HT-29 (cell line): Measurements from ENCODE around the gene NCK2. TPM values are rescaled to one million over a fixed set of nuclear protein-coding genes. Genes with fewer than 3 reads are reported as not detected.
"Not testable (repeated sequence)": the region's sequence is repeated elsewhere in the genome, so short reads cannot be mapped to it uniquely, and the experiment has no call there.

Experiments
- DNase-seq: peaks from one replicate; pipeline ENCODE4 v3.0.0-alpha.2; 2015; ENCODE audit warnings: low spot score
- total RNA-seq: library from RNA; depleted of rRNA; stranded (reverse); fragments of >200 nt; shearing (Covaris generic); gene quantifications from 2 replicates; pipeline ENCODE4 v1.2.3, GENCODE V29; 2014

The NCK2 gene
- total RNA-seq, 1 experiment from 2014 or later, result 31.2 TPM

GRCh38 chr2:105754994-105755393 is 10.3 kb downstream of the NCK2 start:
- no peak for DNase-seq

GRCh38 chr2:105755895-105756294 is 11.2 kb downstream of the NCK2 start:
- no peak for DNase-seq

- DNase-seq, result no peak
These were observed 11.7 kb downstream of the NCK2 start for GRCh38 chr2:105756435-105756834.

- DNase-seq, result not testable (repeated sequence)
These were observed 12.2 kb downstream of the NCK2 start for GRCh38 chr2:105756865-105757264.

- no peak for DNase-seq
These were observed 12.7 kb downstream of the NCK2 start for GRCh38 chr2:105757433-105757832.

- no peak for DNase-seq
These were observed 15.5 kb downstream of the NCK2 start for GRCh38 chr2:105760191-105760590.

- no peak for DNase-seq
These were observed 16.1 kb downstream of the NCK2 start for GRCh38 chr2:105760639-105761337.

GRCh38 chr2:105761931-105762515 is 17.3 kb downstream of the NCK2 start:
- DNase-seq, result no peak

GRCh38 chr2:105763076-105763475 is 18.4 kb downstream of the NCK2 start:
- DNase-seq, result no peak

- DNase-seq, result no peak
These were observed 19.3 kb downstream of the NCK2 start for GRCh38 chr2:105764059-105764458.

GRCh38 chr2:105765415-105766299 is 20.9 kb downstream of the NCK2 start:
- no peak for DNase-seq

- DNase-seq, result no peak
These were observed 21.7 kb downstream of the NCK2 start for GRCh38 chr2:105766300-105766866.

- DNase-seq, result no peak
These were observed 23.5 kb downstream of the NCK2 start for GRCh38 chr2:105768176-105768575.

- DNase-seq, result no peak
These were observed 24.3 kb downstream of the NCK2 start for GRCh38 chr2:105768961-105769452.

- no peak for DNase-seq
These were observed 24.8 kb downstream of the NCK2 start for GRCh38 chr2:105769504-105769903.

- no peak for DNase-seq
These were observed 25.4 kb downstream of the NCK2 start for GRCh38 chr2:105770149-105770548.

- not testable (repeated sequence) for DNase-seq
These were observed 26.6 kb downstream of the NCK2 start for GRCh38 chr2:105771291-105771690.

GRCh38 chr2:105771836-105772235 is 27.1 kb downstream of the NCK2 start:
- DNase-seq, result no peak

- no peak for DNase-seq
These were observed 27.6 kb downstream of the NCK2 start for GRCh38 chr2:105772362-105772761.

- DNase-seq, result no peak
These were observed 28.9 kb downstream of the NCK2 start for GRCh38 chr2:105773568-105773967.

GRCh38 chr2:105774781-105775337 is 30.1 kb downstream of the NCK2 start:
- DNase-seq, result no peak
